HS-27A (cell line): ENCODE results near the gene RAB11FIP5.

Experiments used
- DNase-seq: peaks from one replicate; pipeline ENCODE4 v3.0.0-alpha.2; 2012; ENCODE audit warnings: low read depth, missing footprints

The RAB11FIP5 gene

GRCh38 chr2:73034661-73035375, 77.9 kb downstream of the RAB11FIP5 start:
- no peak for DNase-seq

DNA sequence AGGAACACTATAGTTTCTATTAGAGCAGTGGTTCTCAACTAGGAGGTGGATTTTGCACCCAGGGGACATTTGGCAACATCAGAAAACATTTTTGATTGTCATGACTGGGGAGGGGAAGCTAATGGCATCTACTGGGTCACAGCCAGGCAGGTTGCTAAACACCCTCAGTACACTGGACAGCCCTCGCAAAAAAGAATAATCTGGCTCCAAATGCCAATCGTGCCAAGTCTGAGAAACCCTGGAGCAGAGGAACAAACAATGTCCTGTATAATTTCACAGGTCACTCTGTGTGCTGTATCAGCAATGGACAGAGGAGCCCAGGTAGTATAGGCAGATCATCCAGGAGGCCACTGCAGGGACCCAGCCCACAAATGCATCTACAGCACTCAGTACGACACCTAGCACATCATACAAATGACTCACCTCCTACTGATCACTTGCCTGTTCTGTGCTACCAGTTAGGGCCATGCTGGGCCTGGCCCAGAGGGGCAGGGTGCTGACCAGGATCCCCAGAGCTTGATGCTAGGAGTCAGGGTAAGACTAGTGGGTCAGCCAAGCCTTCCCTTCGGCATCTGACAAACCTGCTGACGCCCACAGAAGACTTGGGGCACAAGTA, 78.9 kb downstream of the RAB11FIP5 start:
- no peak for DNase-seq

GRCh38 chr2:73033142-73033765, 79.5 kb downstream of the RAB11FIP5 start:
- DNase-seq = no peak

- no peak for DNase-seq
Measured at GRCh38 chr2:73032702-73033097, 80.0 kb downstream of the RAB11FIP5 start.

- no peak for DNase-seq
Measured at GRCh38 chr2:73031725-73032701, 80.7 kb downstream of the RAB11FIP5 start.

DNA sequence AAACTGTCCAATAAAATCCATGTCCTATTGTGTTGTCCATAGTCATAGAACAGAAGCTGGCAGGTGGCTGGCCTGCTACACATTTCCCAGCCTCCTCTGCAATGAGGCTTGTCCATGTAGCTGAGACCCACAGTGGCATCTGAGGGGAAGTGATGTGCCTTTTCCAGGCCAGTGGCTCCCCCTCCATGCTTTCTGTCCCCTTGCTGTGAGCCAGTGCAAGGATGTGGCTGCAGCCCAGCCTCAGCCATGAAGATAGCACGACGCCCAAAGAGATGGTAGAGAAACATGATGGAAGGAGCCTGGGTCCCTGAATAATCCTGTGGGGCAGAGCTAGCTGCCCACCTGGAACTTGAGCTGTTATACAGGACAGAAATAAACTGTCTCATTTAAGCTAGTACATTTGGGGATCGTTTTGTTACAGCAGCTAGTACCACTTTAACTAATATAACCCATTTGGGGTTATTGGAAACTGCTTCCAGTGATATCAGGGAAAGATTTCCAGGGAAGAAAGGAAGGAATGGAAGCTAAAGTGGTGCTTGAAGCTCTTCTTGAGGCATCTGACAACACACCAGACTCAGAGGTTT, 81.6 kb downstream of the RAB11FIP5 start:
- no peak for DNase-seq

- DNase-seq = no peak
Measured at GRCh38 chr2:73028841-73029240, 83.9 kb downstream of the RAB11FIP5 start.

GRCh38 chr2:73027340-73027739, 85.4 kb downstream of the RAB11FIP5 start:
- no peak for DNase-seq

DNA sequence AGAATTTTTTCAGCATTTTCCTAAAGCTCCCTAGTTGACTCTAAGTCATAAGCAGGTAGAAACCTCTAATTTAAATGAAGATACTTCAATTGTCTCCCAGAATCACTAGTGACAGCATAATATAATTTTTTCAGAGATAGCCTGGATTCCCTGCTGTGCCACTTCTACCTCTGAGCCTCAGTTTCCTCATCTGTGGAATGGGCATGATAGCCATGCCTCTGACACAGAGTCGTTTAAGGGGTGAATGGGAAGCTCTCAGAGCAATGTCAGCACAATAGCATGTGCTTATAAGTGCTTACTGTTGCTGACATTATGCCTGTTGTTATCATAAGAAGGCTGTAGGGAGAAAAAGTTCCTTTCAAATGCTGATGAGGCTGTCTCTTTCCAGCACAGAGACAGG, 89.3 kb downstream of the RAB11FIP5 start:
- DNase-seq = no peak
